GM23338 (cell line): ENCODE results near the gene SMIM13. TPM values are rescaled to one million over a fixed set of nuclear protein-coding genes. Genes with fewer than 3 reads are reported as not detected.
A peak's percentile ranks its signal among the peaks of the same experiment; 100 is the strongest.

Experiments
- ATAC-seq: fragments of 200-7000 bp; cut with Tn5 transposase; 3 replicates; pipeline ENCODE4 v1.9.1; 2020
- DNase-seq: peaks from one replicate; pipeline ENCODE4 v3.0.0-alpha.2; 2015; ENCODE audit warnings: low spot score
- H2AFZ ChIP-seq: fragments of 200-600 bp; sonication (generic); 2 replicates; pipeline ENCODE4 v1.8.0; 2016; ENCODE audit warnings: antibody characterized with exemption, mild to moderate bottlenecking, moderate library complexity
- H3F3A ChIP-seq: fragments of 200-600 bp; sonication (generic); replicated peaks from 2 replicates; pipeline ENCODE4 v1.8.0; 2017; ENCODE audit warnings: antibody characterized with exemption, mixed run types, low read depth
- H3K27ac ChIP-seq: fragments of 200-600 bp; sonication (generic); 2 replicates; pipeline ENCODE4 v1.6.1; 2016; ENCODE audit warnings: low read depth
- H3K27me3 ChIP-seq: fragments of 200-600 bp; sonication (generic); 2 replicates; pipeline ENCODE4 v1.8.0; 2016; ENCODE audit warnings: mild to moderate bottlenecking, mixed run types, moderate library complexity; ENCODE audit not compliant: insufficient read depth
- H3K36me3 ChIP-seq: fragments of 200-600 bp; sonication (generic); 2 replicates; pipeline ENCODE4 v1.8.0; 2016; ENCODE audit warnings: mild to moderate bottlenecking; ENCODE audit not compliant: insufficient read depth
- H3K4me1 ChIP-seq: fragments of 200-600 bp; sonication (generic); 2 replicates; pipeline ENCODE4 v1.8.0; 2016; ENCODE audit warnings: mild to moderate bottlenecking, moderate library complexity; ENCODE audit not compliant: insufficient read depth
- H3K4me2 ChIP-seq: fragments of 200-600 bp; sonication (generic); 2 replicates; pipeline ENCODE4 v1.7.1; 2017; ENCODE audit warnings: mixed run types
- H3K4me3 ChIP-seq: fragments of 200-600 bp; sonication (generic); 2 replicates; pipeline ENCODE4 v1.6.1; 2016; ENCODE audit warnings: mixed run types
- H3K79me2 ChIP-seq: fragments of 200-600 bp; sonication (generic); replicated peaks from 2 replicates; pipeline ENCODE4 v1.8.0; 2017; ENCODE audit warnings: mild to moderate bottlenecking; ENCODE audit not compliant: insufficient read depth
- H3K9me2 ChIP-seq: fragments of 200-600 bp; sonication (generic); 2 replicates; pipeline ENCODE4 v1.8.0; 2017; ENCODE audit not compliant: insufficient read depth
- H4K20me1 ChIP-seq: fragments of 200-600 bp; sonication (generic); replicated peaks from 2 replicates; pipeline ENCODE4 v1.8.0; 2017; ENCODE audit warnings: mild to moderate bottlenecking; ENCODE audit not compliant: insufficient read depth
- H3K27ac Mint-ChIP-seq: 2 replicates; pipeline ENCODE4 v1.8.0; 2020; ENCODE audit warnings: inconsistent platforms, mild to moderate bottlenecking, moderate library complexity, mixed read lengths
- H3K27me3 Mint-ChIP-seq: 3 replicates; pipeline ENCODE4 v1.8.0; 2022; ENCODE audit warnings: low read depth, mild to moderate bottlenecking, moderate library complexity, mixed read lengths, inconsistent platforms; ENCODE audit not compliant: insufficient read depth, poor library complexity
- H3K36me3 Mint-ChIP-seq: 3 replicates; pipeline ENCODE4 v1.8.0; 2021; ENCODE audit warnings: low read depth, mild to moderate bottlenecking, inconsistent platforms, moderate library complexity, mixed read lengths
- H3K4me1 Mint-ChIP-seq: 3 replicates; pipeline ENCODE4 v1.8.0; 2020; ENCODE audit warnings: mild to moderate bottlenecking, inconsistent platforms, mixed read lengths
- H3K4me3 Mint-ChIP-seq: 3 replicates; pipeline ENCODE4 v1.8.0; 2021; ENCODE audit warnings: moderate library complexity, mild to moderate bottlenecking, inconsistent platforms, mixed read lengths
- H3K9me3 Mint-ChIP-seq: 3 replicates; pipeline ENCODE4 v1.8.0; 2020; ENCODE audit warnings: moderate library complexity, mild to moderate bottlenecking, inconsistent platforms, mixed read lengths
- CREB1 ChIP-seq: fragments of 250-450 bp; sonication (Bioruptor Pico); IDR thresholded peaks from 2 replicates; pipeline ENCODE4 v1.5.0; 2020; ENCODE audit warnings: low read depth, mild to moderate bottlenecking, moderate library complexity
- JUNB ChIP-seq: IDR thresholded peaks from one replicate; pipeline ENCODE4 v1.6.1; 2016; ENCODE audit warnings: antibody characterized with exemption; ENCODE audit not compliant: unreplicated experiment
- NANOG ChIP-seq: IDR thresholded peaks from 2 replicates; pipeline ENCODE4 v1.6.1; 2016; ENCODE audit warnings: antibody characterized with exemption, borderline replicate concordance
- POLR2AphosphoS5 ChIP-seq: IDR thresholded peaks from 2 replicates; pipeline ENCODE4 v1.6.1; 2016; ENCODE audit warnings: antibody characterized with exemption, low read depth
- ZNF114 ChIP-seq: fragments of 250-450 bp; sonication (Bioruptor Pico); IDR thresholded peaks from 2 replicates; pipeline ENCODE4 v1.5.0; 2020; ENCODE audit warnings: mild to moderate bottlenecking, moderate library complexity
- ZNF331 ChIP-seq: fragments of 250-450 bp; sonication (Bioruptor Pico); IDR thresholded peaks from 2 replicates; pipeline ENCODE4 v1.5.0; 2020; ENCODE audit warnings: low read depth, mild to moderate bottlenecking, moderate library complexity
- polyA plus RNA-seq: library from polyadenylated mRNA; unstranded; fragments of >200 nt; fragmentation: Nextera tagmentation; extraction: Ambion mirVana; gene quantifications from 2 replicates; pipeline ENCODE4 v1.2.1, GENCODE V29; 2016
- total RNA-seq: library from RNA; depleted of rRNA; stranded (reverse); fragments of >200 nt; shearing (Covaris generic); gene quantifications from 2 replicates; pipeline ENCODE4 v1.2.3, GENCODE V29; 2014
- TF ChIP-seq, protein P1 (sequence below): IDR thresholded peaks from 2 replicates; pipeline ENCODE4 v1.6.1; 2016; ENCODE audit warnings: antibody characterized with exemption
- TF ChIP-seq, protein P2 (sequence below): fragments of 250-450 bp; sonication (Bioruptor Pico); IDR thresholded peaks from 2 replicates; pipeline ENCODE4 v1.5.0; 2020; ENCODE audit warnings: mild to moderate bottlenecking, moderate library complexity

Gene SMIM13
- total and polyA plus RNA-seq, 2 experiments from 2014 or later = 7.2 to 12.7 TPM

DNA sequence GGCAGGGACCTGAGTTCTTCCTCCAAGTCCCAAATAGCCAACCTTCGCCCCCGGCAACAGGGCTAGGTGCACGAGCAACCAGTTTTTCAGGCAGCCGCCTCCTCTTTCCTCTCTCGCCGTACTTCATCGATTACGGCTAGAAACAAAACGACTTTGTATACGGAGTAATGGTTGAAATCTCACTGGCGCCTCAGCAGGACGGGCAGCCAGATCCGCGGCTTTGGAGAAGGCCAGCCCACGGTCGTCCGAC lies 333 bp upstream of the SMIM13 start:
- peak overlapping the region; percentile 81 for H3K4me3 Mint-ChIP-seq
- peak overlapping the region; percentile 86 for H3K4me2 ChIP-seq
- H3K27ac Mint-ChIP-seq = peak overlapping the region; percentile 94
- H3K36me3 ChIP-seq = no peaks in the 10 kb centered on the region
- H4K20me1 ChIP-seq = 0 out of 2 replicates have a peak, but pooled peaks cover 12% of the 10 kb centered on the region
- no peaks in the 10 kb centered on the region for H3K9me3 Mint-ChIP-seq
- peak overlapping the region; percentile 86 for H3K27ac ChIP-seq
- H3K4me1 ChIP-seq = peaks cover 17% of the 10 kb centered on the region
- H3K79me2 ChIP-seq = peaks cover 42% of the 10 kb centered on the region
- TF ChIP-seq ZNF331 (CRISPR knock-in tag) = no peak
- TF ChIP-seq JUNB = no peak
- peak; percentile 79 for TF ChIP-seq POLR2AphosphoS5
- no peak for TF ChIP-seq CREB1 (CRISPR knock-in tag)
- TF ChIP-seq, protein P1, sequence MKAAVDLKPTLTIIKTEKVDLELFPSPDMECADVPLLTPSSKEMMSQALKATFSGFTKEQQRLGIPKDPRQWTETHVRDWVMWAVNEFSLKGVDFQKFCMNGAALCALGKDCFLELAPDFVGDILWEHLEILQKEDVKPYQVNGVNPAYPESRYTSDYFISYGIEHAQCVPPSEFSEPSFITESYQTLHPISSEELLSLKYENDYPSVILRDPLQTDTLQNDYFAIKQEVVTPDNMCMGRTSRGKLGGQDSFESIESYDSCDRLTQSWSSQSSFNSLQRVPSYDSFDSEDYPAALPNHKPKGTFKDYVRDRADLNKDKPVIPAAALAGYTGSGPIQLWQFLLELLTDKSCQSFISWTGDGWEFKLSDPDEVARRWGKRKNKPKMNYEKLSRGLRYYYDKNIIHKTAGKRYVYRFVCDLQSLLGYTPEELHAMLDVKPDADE = no peak
- peaks cover 3% of the 10 kb centered on the region; the same call in 2 of the 3 replicates for H3K36me3 Mint-ChIP-seq
- H2AFZ ChIP-seq = peak overlapping the region; percentile 84; the same call in 1 of the 2 replicates
- no peaks in the 10 kb centered on the region for H3K27me3 ChIP-seq
- no peaks in the 10 kb centered on the region; the same call in 1 of the 2 replicates for H3F3A ChIP-seq
- DNase-seq (no peak), ATAC-seq (peak; percentile 14; the same call in 2 of the 3 replicates)
- H3K27me3 Mint-ChIP-seq = peaks cover 3% of the 10 kb centered on the region
- H3K4me3 ChIP-seq = peak overlapping the region; percentile 83
- H3K4me1 Mint-ChIP-seq = peaks cover 19% of the 10 kb centered on the region
- H3K9me2 ChIP-seq = peaks cover 2% of the 10 kb centered on the region

DNA sequence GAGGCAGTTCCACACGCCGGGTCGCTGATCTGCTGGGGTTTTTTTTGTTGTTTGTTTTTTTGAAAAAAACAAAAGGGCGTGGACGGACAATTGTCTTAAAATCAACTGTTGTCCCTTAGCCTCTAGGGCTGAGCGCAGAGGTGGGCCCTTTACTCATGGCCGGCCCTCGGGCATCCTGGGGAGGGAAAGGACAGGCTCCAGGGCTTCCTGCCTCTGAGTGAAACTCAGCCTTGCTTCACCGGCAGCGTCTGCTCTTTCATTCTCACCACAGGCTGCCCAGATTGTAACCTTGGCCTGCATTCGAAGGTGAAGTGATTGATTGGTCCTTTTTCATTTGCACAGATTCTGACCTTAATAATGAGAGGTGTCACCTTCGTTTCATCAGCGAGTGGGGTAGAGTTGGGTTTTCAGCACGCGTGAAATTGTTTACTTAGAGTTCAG lies 797 bp downstream of the SMIM13 start:
- peaks cover 12% of the 10 kb centered on the region; the same call in 1 of the 2 replicates for H4K20me1 ChIP-seq
- Mint-ChIP-seq H3K36me3 (peaks cover 5% of the 10 kb centered on the region; the same call in 2 of the 3 replicates), H3K4me3 (peak overlapping the region; percentile 89), H3K27me3 (peaks cover 3% of the 10 kb centered on the region), H3K27ac (peak overlapping the region; percentile 19), H3K9me3 (no peaks in the 10 kb centered on the region), H3K4me1 (peaks cover 17% of the 10 kb centered on the region)
- TF ChIP-seq ZNF114 (CRISPR knock-in tag) (no peak), POLR2AphosphoS5 (0 out of 2 replicates have a peak, but pooled peaks have one; percentile 21)
- peaks cover 53% of the 10 kb centered on the region for H3K79me2 ChIP-seq
- H3F3A ChIP-seq = no peaks in the 10 kb centered on the region; the same call in 1 of the 2 replicates
- DNase-seq (peak; percentile 71), ATAC-seq (peak; percentile 26)
- peak overlapping the region; percentile 83 for H3K4me3 ChIP-seq
- peak overlapping the region; percentile 75 for H3K27ac ChIP-seq
- peaks cover 17% of the 10 kb centered on the region for H3K4me1 ChIP-seq
- peak overlapping the region; percentile 94; the same call in 1 of the 2 replicates for H2AFZ ChIP-seq
- H3K9me2 ChIP-seq = no peaks in the 10 kb centered on the region
- no peaks in the 10 kb centered on the region for H3K27me3 ChIP-seq
- no peaks in the 10 kb centered on the region for H3K36me3 ChIP-seq
- H3K4me2 ChIP-seq = peak overlapping the region; percentile 87

DNA sequence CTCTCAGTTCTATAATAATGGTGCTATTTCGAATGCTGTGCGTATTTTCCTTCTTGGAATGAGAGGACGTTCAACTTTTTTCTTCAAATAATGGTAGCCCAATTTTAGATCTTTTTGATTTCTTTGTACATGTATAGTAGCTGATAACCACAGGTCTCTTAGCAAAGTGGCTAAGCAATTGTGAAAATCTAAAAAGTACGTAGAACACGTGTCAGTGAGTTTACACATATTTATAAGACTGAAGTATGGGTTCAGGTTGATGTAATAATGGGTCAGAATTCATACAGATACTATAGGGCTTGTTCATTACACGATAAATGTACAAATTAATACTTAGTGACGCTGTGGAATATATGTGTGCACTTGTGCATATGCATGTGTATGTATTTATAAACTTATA lies 1.3 kb downstream of the SMIM13 start:
- no peak for ATAC-seq
- Histone ChIP-seq H3K27ac (no peak overlapping the region), H3K4me1 (peaks cover 17% of the 10 kb centered on the region), H3K4me2 (peak overlapping the region; percentile 87), H4K20me1 (peaks cover 12% of the 10 kb centered on the region; the same call in 1 of the 2 replicates), H3K79me2 (peaks cover 58% of the 10 kb centered on the region), H3K36me3 (no peaks in the 10 kb centered on the region), H2AFZ (no peak overlapping the region), H3K9me2 (no peaks in the 10 kb centered on the region), H3K4me3 (peak overlapping the region; percentile 83), H3K27me3 (no peaks in the 10 kb centered on the region), H3F3A (no peaks in the 10 kb centered on the region; the same call in 1 of the 2 replicates)
- Mint-ChIP-seq H3K4me3 (peak overlapping the region; percentile 89), H3K27me3 (peaks cover 3% of the 10 kb centered on the region), H3K9me3 (no peaks in the 10 kb centered on the region), H3K27ac (peak overlapping the region; percentile 19), H3K36me3 (peaks cover 10% of the 10 kb centered on the region; the same call in 2 of the 3 replicates), H3K4me1 (peaks cover 17% of the 10 kb centered on the region)
- no peak for DNase-seq
- TF ChIP-seq NANOG (no peak), ZNF331 (CRISPR knock-in tag) (no peak), POLR2AphosphoS5 (no peak)
- TF ChIP-seq, protein P2, sequence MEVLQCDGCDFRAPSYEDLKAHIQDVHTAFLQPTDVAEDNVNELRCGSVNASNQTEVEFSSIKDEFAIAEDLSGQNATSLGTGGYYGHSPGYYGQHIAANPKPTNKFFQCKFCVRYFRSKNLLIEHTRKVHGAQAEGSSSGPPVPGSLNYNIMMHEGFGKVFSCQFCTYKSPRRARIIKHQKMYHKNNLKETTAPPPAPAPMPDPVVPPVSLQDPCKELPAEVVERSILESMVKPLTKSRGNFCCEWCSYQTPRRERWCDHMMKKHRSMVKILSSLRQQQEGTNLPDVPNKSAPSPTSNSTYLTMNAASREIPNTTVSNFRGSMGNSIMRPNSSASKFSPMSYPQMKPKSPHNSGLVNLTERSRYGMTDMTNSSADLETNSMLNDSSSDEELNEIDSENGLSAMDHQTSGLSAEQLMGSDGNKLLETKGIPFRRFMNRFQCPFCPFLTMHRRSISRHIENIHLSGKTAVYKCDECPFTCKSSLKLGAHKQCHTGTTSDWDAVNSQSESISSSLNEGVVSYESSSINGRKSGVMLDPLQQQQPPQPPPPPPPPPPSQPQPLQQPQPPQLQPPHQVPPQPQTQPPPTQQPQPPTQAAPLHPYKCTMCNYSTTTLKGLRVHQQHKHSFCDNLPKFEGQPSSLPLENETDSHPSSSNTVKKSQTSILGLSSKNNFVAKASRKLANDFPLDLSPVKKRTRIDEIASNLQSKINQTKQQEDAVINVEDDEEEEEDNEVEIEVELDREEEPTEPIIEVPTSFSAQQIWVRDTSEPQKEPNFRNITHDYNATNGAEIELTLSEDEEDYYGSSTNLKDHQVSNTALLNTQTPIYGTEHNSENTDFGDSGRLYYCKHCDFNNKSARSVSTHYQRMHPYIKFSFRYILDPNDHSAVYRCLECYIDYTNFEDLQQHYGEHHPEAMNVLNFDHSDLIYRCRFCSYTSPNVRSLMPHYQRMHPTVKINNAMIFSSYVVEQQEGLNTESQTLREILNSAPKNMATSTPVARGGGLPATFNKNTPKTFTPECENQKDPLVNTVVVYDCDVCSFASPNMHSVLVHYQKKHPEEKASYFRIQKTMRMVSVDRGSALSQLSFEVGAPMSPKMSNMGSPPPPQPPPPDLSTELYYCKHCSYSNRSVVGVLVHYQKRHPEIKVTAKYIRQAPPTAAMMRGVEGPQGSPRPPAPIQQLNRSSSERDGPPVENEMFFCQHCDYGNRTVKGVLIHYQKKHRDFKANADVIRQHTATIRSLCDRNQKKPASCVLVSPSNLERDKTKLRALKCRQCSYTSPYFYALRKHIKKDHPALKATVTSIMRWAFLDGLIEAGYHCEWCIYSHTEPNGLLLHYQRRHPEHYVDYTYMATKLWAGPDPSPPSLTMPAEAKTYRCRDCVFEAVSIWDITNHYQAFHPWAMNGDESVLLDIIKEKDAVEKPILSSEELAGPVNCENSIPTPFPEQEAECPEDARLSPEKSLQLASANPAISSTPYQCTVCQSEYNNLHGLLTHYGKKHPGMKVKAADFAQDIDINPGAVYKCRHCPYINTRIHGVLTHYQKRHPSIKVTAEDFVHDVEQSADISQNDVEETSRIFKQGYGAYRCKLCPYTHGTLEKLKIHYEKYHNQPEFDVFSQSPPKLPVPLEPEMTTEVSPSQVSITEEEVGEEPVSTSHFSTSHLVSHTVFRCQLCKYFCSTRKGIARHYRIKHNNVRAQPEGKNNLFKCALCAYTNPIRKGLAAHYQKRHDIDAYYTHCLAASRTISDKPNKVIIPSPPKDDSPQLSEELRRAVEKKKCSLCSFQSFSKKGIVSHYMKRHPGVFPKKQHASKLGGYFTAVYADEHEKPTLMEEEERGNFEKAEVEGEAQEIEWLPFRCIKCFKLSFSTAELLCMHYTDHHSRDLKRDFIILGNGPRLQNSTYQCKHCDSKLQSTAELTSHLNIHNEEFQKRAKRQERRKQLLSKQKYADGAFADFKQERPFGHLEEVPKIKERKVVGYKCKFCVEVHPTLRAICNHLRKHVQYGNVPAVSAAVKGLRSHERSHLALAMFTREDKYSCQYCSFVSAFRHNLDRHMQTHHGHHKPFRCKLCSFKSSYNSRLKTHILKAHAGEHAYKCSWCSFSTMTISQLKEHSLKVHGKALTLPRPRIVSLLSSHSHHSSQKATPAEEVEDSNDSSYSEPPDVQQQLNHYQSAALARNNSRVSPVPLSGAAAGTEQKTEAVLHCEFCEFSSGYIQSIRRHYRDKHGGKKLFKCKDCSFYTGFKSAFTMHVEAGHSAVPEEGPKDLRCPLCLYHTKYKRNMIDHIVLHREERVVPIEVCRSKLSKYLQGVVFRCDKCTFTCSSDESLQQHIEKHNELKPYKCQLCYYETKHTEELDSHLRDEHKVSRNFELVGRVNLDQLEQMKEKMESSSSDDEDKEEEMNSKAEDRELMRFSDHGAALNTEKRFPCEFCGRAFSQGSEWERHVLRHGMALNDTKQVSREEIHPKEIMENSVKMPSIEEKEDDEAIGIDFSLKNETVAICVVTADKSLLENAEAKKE (CRISPR knock-in tag) = no peak
- TF ChIP-seq, protein P1 = no peak
